GM23338 (cell line): ENCODE results near the gene PFKM.

Experiments
- CREB1 ChIP-seq: fragments of 250-450 bp; sonication (Bioruptor Pico); IDR thresholded peaks from 2 replicates; pipeline ENCODE4 v1.5.0; 2020; ENCODE audit warnings: low read depth, mild to moderate bottlenecking, moderate library complexity
- EZH2 ChIP-seq: fragments of 200-600 bp; sonication (generic); IDR thresholded peaks from one replicate; pipeline ENCODE4 v1.8.0; 2017; ENCODE audit warnings: antibody characterized with exemption, mild to moderate bottlenecking, low read depth; ENCODE audit not compliant: unreplicated experiment
- EZH2phosphoT487 ChIP-seq: fragments of 200-600 bp; sonication (generic); IDR thresholded peaks from one replicate; pipeline ENCODE4 v1.8.1; 2018; ENCODE audit warnings: antibody characterized with exemption; ENCODE audit not compliant: unreplicated experiment
- POLR2AphosphoS5 ChIP-seq: IDR thresholded peaks from 2 replicates; pipeline ENCODE4 v1.6.1; 2016; ENCODE audit warnings: antibody characterized with exemption, low read depth
- TF ChIP-seq, protein P1 (sequence below), 2 experiments: fragments of 200-600 bp in 1 of 2; sonication (generic) in 1 of 2; conservative IDR thresholded peaks; 2 replicates each; pipeline versions ENCODE4 v1.5.1 to v1.6.1; 2016 to 2017; ENCODE audit warnings: antibody characterized with exemption in 2 of 2, low read depth in 2 of 2, mild to moderate bottlenecking in 2 of 2, moderate library complexity in 1 of 2
- TF ChIP-seq, protein P2 (sequence below): IDR thresholded peaks from one replicate; pipeline ENCODE4 v1.6.1; 2018; ENCODE audit warnings: antibody characterized with exemption; ENCODE audit not compliant: unreplicated experiment

DNA sequence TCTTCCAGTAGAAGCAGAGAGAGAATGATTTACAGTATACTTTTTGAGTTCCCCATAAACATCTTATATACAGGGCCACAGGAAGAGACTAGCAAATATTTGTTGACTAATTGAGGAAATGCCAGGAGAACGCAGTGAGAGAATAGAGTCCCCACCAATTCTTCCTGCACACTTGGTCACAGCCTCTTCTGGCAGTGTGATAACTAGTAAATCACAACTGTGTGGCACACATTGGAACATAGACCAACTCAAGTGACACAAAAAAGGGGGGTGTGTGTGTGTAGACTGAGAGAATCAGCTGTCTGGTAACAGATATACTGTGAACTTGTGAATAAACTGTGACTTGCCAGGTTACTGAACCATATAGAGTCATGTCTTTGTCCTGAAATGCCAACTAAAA lies 10.2 kb downstream of the PFKM start:
- TF ChIP-seq, protein P1, sequence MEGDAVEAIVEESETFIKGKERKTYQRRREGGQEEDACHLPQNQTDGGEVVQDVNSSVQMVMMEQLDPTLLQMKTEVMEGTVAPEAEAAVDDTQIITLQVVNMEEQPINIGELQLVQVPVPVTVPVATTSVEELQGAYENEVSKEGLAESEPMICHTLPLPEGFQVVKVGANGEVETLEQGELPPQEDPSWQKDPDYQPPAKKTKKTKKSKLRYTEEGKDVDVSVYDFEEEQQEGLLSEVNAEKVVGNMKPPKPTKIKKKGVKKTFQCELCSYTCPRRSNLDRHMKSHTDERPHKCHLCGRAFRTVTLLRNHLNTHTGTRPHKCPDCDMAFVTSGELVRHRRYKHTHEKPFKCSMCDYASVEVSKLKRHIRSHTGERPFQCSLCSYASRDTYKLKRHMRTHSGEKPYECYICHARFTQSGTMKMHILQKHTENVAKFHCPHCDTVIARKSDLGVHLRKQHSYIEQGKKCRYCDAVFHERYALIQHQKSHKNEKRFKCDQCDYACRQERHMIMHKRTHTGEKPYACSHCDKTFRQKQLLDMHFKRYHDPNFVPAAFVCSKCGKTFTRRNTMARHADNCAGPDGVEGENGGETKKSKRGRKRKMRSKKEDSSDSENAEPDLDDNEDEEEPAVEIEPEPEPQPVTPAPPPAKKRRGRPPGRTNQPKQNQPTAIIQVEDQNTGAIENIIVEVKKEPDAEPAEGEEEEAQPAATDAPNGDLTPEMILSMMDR (conservative IDR thresholded peaks at IDR 0.05; ENCODE audit: low read depth in 2 of 2): no peak
- TF ChIP-seq POLR2AphosphoS5: no peak
- TF ChIP-seq EZH2phosphoT487: no peak
- TF ChIP-seq, protein P2, sequence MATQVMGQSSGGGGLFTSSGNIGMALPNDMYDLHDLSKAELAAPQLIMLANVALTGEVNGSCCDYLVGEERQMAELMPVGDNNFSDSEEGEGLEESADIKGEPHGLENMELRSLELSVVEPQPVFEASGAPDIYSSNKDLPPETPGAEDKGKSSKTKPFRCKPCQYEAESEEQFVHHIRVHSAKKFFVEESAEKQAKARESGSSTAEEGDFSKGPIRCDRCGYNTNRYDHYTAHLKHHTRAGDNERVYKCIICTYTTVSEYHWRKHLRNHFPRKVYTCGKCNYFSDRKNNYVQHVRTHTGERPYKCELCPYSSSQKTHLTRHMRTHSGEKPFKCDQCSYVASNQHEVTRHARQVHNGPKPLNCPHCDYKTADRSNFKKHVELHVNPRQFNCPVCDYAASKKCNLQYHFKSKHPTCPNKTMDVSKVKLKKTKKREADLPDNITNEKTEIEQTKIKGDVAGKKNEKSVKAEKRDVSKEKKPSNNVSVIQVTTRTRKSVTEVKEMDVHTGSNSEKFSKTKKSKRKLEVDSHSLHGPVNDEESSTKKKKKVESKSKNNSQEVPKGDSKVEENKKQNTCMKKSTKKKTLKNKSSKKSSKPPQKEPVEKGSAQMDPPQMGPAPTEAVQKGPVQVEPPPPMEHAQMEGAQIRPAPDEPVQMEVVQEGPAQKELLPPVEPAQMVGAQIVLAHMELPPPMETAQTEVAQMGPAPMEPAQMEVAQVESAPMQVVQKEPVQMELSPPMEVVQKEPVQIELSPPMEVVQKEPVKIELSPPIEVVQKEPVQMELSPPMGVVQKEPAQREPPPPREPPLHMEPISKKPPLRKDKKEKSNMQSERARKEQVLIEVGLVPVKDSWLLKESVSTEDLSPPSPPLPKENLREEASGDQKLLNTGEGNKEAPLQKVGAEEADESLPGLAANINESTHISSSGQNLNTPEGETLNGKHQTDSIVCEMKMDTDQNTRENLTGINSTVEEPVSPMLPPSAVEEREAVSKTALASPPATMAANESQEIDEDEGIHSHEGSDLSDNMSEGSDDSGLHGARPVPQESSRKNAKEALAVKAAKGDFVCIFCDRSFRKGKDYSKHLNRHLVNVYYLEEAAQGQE: no peak
- no peak for TF ChIP-seq CREB1 (CRISPR knock-in tag)
- no peak for TF ChIP-seq EZH2
